Colonic mucosa (tissue), 4 donors: Measurements from ENCODE around the gene SPTB. TPM values are rescaled to one million over a fixed set of nuclear protein-coding genes. Genes with fewer than 3 reads are reported as not detected.

Experiments
- DNase-seq: peaks from one replicate; pipeline ENCODE4 v3.0.0-alpha.2; 2020
- H3K27ac ChIP-seq: fragments of 200-600 bp; one replicate; pipeline ENCODE4 v1.8.0; 2021
- H3K27me3 ChIP-seq: fragments of 200-600 bp; one replicate; pipeline ENCODE4 v1.8.0; 2021
- H3K36me3 ChIP-seq: fragments of 200-600 bp; one replicate; pipeline ENCODE4 v1.8.0; 2021
- H3K4me1 ChIP-seq: fragments of 200-600 bp; one replicate; pipeline ENCODE4 v1.8.0; 2021; ENCODE audit warnings: mild to moderate bottlenecking
- H3K4me3 ChIP-seq: fragments of 200-600 bp; one replicate; pipeline ENCODE4 v1.8.0; 2021
- H3K9ac ChIP-seq, 2 donors: one replicate each; pipeline ENCODE4 v1.7.0; 2013; ENCODE audit warnings: control low read depth in 2 of 2, low read depth in 2 of 2, low read length in 2 of 2
- H3K9me3 ChIP-seq: fragments of 200-600 bp; one replicate; pipeline ENCODE4 v1.8.0; 2021
- CTCF ChIP-seq: fragments of 200-600 bp; IDR thresholded peaks from one replicate; pipeline ENCODE4 v1.8.0; 2022; ENCODE audit warnings: antibody characterized with exemption, mild to moderate bottlenecking
- intact Hi-C: fragments of 100-400 bp; cut with DNase I; formaldehyde crosslinking; loops from one replicate; pipeline ENCODE4 v1.14.1; 2022
- total RNA-seq, 2 donors: library from RNA; stranded (reverse); fragmentation: NEBNext Ultra II Directional in 1 of 2; extraction: Animal tissue kit (Norgen Biotek cat#: 25700) in 1 of 2; gene quantifications; one replicate each; pipeline ENCODE4 v1.2.1, GENCODE V29; 2021
- donor health status: healthy.
- donor health status: DM: no; HTN: no; CAD: no.
- donor health status: DM: no; HTN: no; CAD: no.

Gene SPTB
- total RNA-seq, 2 donors from 2014 or later = 0.42 to 0.52 TPM

- TF ChIP-seq CTCF = no peak
- intact Hi-C loops = no loop called here
- no peaks in the 10 kb centered on the region for H3K36me3 ChIP-seq
- H3K27ac ChIP-seq = no peak overlapping the region
- no peak for DNase-seq
- no peak overlapping the region for H3K9ac ChIP-seq
- no peaks in the 10 kb centered on the region for H3K9me3 ChIP-seq
- H3K27me3 ChIP-seq = no peaks in the 10 kb centered on the region
- no peaks in the 10 kb centered on the region for H3K4me1 ChIP-seq
- no peak overlapping the region for H3K4me3 ChIP-seq
Measured at GRCh38 chr14:64868379-64868778, 11.3 kb downstream of the SPTB start.

GRCh38 chr14:64867182-64867581 is 12.5 kb downstream of the SPTB start:
- Histone ChIP-seq H3K9ac (no peak overlapping the region), H3K4me1 (no peaks in the 10 kb centered on the region), H3K27ac (no peak overlapping the region), H3K4me3 (no peak overlapping the region), H3K27me3 (no peaks in the 10 kb centered on the region), H3K9me3 (no peaks in the 10 kb centered on the region), H3K36me3 (no peaks in the 10 kb centered on the region)
- intact Hi-C loops = no loop called here
- TF ChIP-seq CTCF = no peak
- DNase-seq = no peak

DNA sequence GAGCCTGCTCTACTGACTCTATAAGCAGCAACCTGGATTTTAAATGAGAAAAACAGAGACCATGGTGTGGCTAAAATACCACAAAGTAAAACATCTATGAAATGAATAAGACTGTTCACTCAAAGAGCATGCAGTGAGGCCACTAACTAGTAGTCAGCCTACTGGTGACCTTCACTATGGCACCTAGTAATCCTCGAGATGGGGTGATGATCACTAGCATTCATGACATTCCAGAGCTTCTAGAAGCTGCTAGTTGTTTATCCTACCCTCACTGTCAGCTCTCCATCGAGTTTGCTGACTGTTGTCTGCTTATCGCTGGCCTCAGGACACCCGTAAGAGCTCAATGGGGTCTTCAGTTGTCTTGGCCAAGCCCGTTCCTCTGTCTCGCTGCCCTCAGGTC is 13.7 kb downstream of the SPTB start:
- H3K36me3 ChIP-seq = no peaks in the 10 kb centered on the region
- no peaks in the 10 kb centered on the region for H3K9me3 ChIP-seq
- no peak overlapping the region for H3K4me3 ChIP-seq
- H3K27ac ChIP-seq = no peak overlapping the region
- no peak overlapping the region for H3K9ac ChIP-seq
- H3K27me3 ChIP-seq = no peaks in the 10 kb centered on the region
- intact Hi-C loops = no loop called here
- DNase-seq = no peak
- H3K4me1 ChIP-seq = no peaks in the 10 kb centered on the region
- no peak for TF ChIP-seq CTCF

- no peaks in the 10 kb centered on the region for H3K27me3 ChIP-seq
Measured at GRCh38 chr14:64865109-64865508, 14.6 kb downstream of the SPTB start.

GRCh38 chr14:64864258-64864657 is 15.4 kb downstream of the SPTB start:
- H3K27me3 ChIP-seq = no peaks in the 10 kb centered on the region
- no peak overlapping the region for H3K4me3 ChIP-seq
- H3K9me3 ChIP-seq = no peaks in the 10 kb centered on the region
- H3K9ac ChIP-seq = no peak overlapping the region
- DNase-seq = no peak
- no peaks in the 10 kb centered on the region for H3K4me1 ChIP-seq
- H3K27ac ChIP-seq = no peak overlapping the region
- intact Hi-C loops = no loop called here
- no peaks in the 10 kb centered on the region for H3K36me3 ChIP-seq
- TF ChIP-seq CTCF = no peak

More at GRCh38 chr14:64865109-64865508, 14.6 kb downstream of the SPTB start:
- intact Hi-C loops = no loop called here
- TF ChIP-seq CTCF = no peak
- H3K4me1 ChIP-seq = no peaks in the 10 kb centered on the region
- H3K9me3 ChIP-seq = no peaks in the 10 kb centered on the region
- no peak overlapping the region for H3K4me3 ChIP-seq
- H3K27ac ChIP-seq = no peak overlapping the region
- no peaks in the 10 kb centered on the region for H3K36me3 ChIP-seq
- no peak for DNase-seq
- H3K9ac ChIP-seq = no peak overlapping the region

DNA sequence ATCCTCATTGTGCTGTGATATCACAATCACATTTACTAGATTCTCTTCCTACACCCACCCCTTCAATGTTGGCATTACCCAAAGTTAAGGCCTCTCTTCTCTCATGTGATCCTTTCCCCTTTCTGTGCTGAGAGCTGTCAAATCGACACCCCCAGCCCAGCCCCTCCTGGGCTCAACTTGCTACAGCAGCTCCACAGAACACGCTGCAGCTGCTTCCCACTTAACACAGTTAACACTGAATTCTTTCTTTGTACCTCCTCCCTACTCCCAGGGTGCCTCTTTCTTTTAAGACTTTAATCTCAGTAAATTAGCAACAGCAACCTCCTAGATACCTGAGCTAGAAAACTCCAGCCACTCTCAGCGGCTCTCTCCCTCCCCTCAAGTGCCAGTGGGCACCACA is 17.8 kb downstream of the SPTB start:
- TF ChIP-seq CTCF = no peak
- intact Hi-C loops = no loop called here

More for the DNA sequence above, 17.8 kb downstream of the SPTB start:
- Histone ChIP-seq H3K36me3 (no peaks in the 10 kb centered on the region), H3K9me3 (no peaks in the 10 kb centered on the region), H3K27ac (no peak overlapping the region), H3K4me1 (no peaks in the 10 kb centered on the region), H3K27me3 (no peaks in the 10 kb centered on the region), H3K9ac (no peak overlapping the region), H3K4me3 (no peak overlapping the region)
- no peak for DNase-seq
